LNCaP clone FGC (cell line): Measurements from ENCODE around the gene UBE2Z.

Experiments
- DNase-seq: peaks from one replicate; pipeline ENCODE4 v3.0.0-alpha.2; 2011; ENCODE audit warnings: low read depth
- H3K4me3 ChIP-seq: 2 replicates; pipeline ENCODE4 v1.5.1; 2011; ENCODE audit warnings: mild to moderate bottlenecking, low read depth, low read length, control low read depth
- TF ChIP-seq, protein P1 (sequence below): IDR thresholded peaks from 2 replicates; pipeline ENCODE4 v1.5.1; 2012; ENCODE audit warnings: mild to moderate bottlenecking; ENCODE audit not compliant: control insufficient read depth, insufficient read depth; ENCODE audit errors: extremely low read depth

Gene UBE2Z

DNA sequence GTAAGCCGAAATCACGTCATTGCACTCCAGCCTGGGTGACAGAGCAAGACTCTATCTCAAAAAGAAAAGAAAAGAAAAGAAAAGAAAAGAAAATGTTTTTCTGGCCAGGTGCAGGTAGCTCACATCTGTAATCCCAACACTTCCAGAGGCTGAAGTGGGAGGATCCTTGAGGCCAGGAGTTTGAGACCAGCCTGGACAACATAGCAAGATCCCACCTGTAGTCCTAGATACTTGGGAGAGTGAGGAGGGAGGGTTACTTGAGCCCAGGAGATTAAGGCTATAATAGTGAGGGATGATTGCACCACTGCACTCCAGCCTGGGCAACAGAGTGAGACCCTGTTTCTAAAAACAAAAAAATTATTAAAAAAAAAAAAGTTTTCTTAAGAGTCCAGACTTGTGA, 18.1 kb upstream of the UBE2Z start:
- no peak overlapping the region for H3K4me3 ChIP-seq
- no peak for DNase-seq
- TF ChIP-seq, protein P1, sequence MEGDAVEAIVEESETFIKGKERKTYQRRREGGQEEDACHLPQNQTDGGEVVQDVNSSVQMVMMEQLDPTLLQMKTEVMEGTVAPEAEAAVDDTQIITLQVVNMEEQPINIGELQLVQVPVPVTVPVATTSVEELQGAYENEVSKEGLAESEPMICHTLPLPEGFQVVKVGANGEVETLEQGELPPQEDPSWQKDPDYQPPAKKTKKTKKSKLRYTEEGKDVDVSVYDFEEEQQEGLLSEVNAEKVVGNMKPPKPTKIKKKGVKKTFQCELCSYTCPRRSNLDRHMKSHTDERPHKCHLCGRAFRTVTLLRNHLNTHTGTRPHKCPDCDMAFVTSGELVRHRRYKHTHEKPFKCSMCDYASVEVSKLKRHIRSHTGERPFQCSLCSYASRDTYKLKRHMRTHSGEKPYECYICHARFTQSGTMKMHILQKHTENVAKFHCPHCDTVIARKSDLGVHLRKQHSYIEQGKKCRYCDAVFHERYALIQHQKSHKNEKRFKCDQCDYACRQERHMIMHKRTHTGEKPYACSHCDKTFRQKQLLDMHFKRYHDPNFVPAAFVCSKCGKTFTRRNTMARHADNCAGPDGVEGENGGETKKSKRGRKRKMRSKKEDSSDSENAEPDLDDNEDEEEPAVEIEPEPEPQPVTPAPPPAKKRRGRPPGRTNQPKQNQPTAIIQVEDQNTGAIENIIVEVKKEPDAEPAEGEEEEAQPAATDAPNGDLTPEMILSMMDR = no peak

DNA sequence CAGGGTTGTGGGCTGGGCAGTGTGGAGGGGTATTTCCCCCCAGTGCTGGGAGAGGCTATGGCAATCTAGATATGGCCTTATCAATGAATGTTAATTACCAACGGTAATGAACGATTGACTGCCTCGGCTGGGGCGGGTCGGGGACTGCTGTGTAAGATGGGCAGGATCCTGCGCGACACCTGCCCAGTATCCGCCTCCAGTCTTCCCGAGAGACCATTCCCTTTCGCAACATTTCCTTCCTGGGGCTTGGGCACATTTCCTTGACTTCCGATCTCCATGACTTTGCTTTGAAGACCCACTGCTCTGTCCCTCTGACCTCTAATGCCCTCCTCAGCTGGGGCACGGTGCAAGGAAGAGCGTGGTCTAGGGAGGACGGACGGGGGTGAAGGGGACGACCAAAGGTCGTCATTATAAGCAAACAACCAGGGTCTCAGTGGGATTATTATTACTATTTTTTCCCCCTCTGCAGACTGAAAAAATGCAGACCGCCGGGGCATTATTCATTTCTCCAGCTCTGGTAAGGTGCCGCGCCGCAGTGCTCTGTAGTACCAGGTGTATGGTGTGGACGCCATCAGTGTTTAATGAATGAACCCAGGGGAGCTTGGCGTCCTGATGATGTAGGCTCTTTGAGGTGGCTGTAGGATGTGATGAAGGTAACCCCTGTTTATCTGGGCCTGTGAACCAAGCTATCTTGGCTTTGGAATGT, 15.1 kb upstream of the UBE2Z start:
- no peak for DNase-seq
- TF ChIP-seq, protein P1 = no peak
- H3K4me3 ChIP-seq = peak overlapping the region; percentile 100

DNA sequence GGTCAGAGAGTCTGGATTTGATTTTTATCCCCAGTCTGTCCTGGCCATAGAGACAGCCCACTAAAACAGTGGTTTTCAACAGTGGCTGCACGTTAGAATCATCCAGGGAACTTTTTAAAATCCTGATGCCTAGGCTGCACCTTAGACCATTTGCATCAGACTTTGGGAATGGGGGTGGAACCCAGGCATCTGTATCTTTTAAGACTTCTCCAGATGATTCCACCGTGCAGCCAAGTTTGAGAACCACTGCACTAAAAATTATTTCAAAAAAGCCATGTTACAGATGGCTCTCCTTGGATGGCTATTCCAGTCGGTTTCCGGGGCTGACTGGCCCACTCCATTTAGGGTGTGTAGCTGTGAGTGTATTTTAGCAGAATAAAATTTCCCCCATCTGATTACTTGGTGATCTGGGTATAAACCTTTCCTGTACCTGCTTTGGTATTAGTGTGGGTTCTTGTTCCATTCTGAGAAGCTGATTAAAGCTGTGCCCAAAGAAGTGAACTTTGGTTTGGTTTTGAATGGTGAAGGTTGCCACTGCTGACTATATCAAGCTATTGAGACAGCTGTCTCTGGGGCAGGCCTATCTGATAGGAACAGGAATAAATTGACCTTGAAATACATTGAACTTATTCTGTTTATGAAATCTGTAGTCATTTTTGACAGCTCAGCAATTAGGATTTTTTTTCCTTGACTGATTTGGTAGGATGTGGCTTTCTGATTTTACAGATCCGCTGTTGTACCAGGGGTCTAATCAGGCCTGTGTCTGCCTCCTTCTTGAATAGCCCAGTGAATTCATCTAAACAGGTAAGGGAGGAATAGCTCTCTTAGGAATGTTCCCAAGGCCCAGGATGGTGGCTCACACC, 14.3 kb upstream of the UBE2Z start:
- TF ChIP-seq, protein P1 = no peak
- no peak for DNase-seq
- peak overlapping the region; percentile 100 for H3K4me3 ChIP-seq

DNA sequence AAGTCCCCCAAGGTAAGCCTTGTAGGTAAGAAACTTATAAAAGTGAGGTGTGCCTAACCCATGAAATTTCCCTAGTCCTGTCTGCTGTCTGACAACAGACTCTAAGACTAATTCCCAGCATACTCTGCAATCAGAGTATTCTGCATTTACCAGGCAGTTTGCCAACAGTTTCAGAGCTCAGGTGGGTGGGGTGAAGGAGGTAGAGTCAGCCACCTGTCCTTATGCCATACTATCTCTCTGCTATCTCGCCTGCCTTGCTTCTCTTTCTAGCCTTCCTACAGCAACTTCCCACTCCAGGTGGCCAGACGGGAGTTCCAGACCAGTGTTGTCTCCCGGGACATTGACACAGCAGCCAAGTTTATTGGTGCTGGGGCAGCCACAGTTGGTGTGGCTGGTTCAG, 13.3 kb upstream of the UBE2Z start:
- TF ChIP-seq, protein P1 = no peak
- H3K4me3 ChIP-seq = no peak overlapping the region
- no peak for DNase-seq

DNA sequence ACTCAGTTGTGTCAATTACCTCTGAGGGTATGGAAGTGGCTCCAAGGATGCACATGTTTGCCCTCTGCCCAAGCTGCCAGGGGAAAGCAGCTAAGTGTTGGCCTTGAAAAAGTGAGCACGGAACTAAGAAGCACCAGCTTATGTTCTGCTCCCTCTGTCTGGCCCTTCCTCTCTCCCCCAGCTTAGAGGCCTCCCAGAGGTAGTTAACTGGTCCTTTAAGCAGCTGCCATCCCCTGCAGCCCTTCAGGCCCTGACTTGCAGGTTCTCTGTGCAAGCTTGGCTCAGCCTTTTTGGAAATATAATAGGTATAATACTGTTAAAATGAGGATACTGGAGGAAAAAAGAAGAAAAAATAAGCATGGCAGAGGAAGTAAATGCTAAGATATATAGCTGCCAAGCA, 7.0 kb upstream of the UBE2Z start:
- no peak overlapping the region for H3K4me3 ChIP-seq
- DNase-seq = no peak
- TF ChIP-seq, protein P1 = no peak

DNA sequence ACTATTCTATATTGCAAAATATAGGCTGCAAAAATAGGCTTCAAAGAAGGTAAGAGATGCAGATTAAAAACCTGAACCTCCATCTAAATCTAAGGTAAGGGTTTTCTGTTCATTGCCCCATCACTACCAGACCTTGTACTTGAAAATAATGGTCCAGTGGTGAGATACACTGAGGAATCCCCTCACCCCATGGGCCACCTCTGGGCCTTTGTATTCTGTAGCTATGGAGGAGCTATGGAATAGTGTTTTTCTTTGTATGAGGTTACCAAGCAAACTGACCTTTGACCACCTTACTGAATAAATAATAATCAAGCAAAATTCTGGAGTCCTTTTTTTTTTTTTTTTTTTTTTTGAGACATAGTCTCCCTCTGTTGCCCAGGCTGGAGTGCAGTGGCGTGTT, 4.8 kb upstream of the UBE2Z start:
- no peak overlapping the region for H3K4me3 ChIP-seq
- no peak for DNase-seq
- TF ChIP-seq, protein P1 = no peak
